ENCODE measurements around the gene CCDC32. TPM values are rescaled to one million over a fixed set of nuclear protein-coding genes. Genes with fewer than 3 reads are reported as not detected.
A peak's percentile ranks its signal among the peaks of the same experiment; 100 is the strongest.

CCDC32 gene
- total RNA-seq, 1 experiment from 2014 or later = 8.9 TPM

DNA sequence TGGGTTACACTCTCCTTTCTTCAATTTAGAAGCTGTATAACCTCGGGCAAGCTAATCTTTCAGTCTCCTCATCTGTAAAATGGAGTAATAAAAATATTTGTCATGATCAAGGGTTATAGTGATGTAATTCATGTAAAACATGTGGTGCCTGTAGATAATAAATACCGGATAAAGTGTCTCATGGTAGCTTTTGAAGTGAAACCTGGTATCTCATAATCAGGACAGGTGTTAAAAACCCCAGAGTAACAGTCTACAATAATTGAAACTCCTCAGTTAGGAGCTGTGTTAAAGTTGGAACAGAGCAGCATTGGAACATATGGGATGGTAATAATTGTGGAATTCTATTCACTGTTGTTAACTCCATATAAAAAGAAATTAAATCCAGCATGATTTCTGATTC, 28.3 kb upstream of the CCDC32 start:
- H3K79me2 ChIP-seq (ENCODE audit: insufficient read depth, low read length) = no peaks in the 10 kb centered on the region; the same call in 1 of the 2 replicates
- peaks cover 3% of the 10 kb centered on the region for H3K23me2 ChIP-seq (ENCODE audit: insufficient read length, low read depth, low read length, poor library complexity, severe bottlenecking)
- no peak overlapping the region for H2BK20ac ChIP-seq (ENCODE audit: low read depth, low read length, poor library complexity, severe bottlenecking)
- Mint-ChIP-seq H3K9me3 (peaks cover 3 to 4% of the 10 kb centered on the region in 2 experiments; a peak in 3 of 5 replicates), H3K4me1 (peaks cover 23 to 25% of the 10 kb centered on the region in 2 experiments), H3K27ac (no peak overlapping the region), H3K36me3 (ENCODE audit: insufficient read depth in 1 of 3, low read depth in 3 of 3) (no peaks in the 10 kb centered on the region), H3K27me3 (ENCODE audit: low read depth) (peaks cover 2% of the 10 kb centered on the region), H3K4me3 (0 out of 5 replicates have a peak overlapping the region, but pooled peaks of 1 of the 2 experiments have one; percentile 30)
- H3K79me1 ChIP-seq (ENCODE audit: insufficient read depth, low read depth, low read length, poor library complexity, severe bottlenecking) = no peaks in the 10 kb centered on the region
- no peak overlapping the region for H3K9ac ChIP-seq (ENCODE audit: extremely low read depth, insufficient read length, low read length)
- no peak overlapping the region for H3K27ac ChIP-seq (ENCODE audit: insufficient read length, low read depth, low read length)
- no peak overlapping the region for H3K23ac ChIP-seq (ENCODE audit: insufficient read length, low read depth, low read length)
- H2BK15ac ChIP-seq (ENCODE audit: low read depth, low read length) = no peak overlapping the region
- H2BK120ac ChIP-seq (ENCODE audit: low read depth, low read length, poor library complexity, severe bottlenecking) = no peak overlapping the region
- no peak overlapping the region for H2BK5ac ChIP-seq (ENCODE audit: insufficient read length, low read length)
- no peaks in the 10 kb centered on the region; the same call in 1 of the 2 replicates for H3K4me1 ChIP-seq (ENCODE audit: insufficient read depth, low read length)
- H3K9me3 ChIP-seq (ENCODE audit: control insufficient read depth, low read depth, low read length) = no peaks in the 10 kb centered on the region
- no peak overlapping the region for H2AK5ac ChIP-seq (ENCODE audit: insufficient read length, low read length)
- no CpG with 5 or more reads among the region's 2 CpGs for WGBS (ENCODE audit: extremely low coverage, insufficient read length, low lambda C conversion rate)
- H3K4me2 ChIP-seq (ENCODE audit: insufficient read depth, insufficient read length, low read length) = no peak overlapping the region
- no peak overlapping the region for H2AFZ ChIP-seq (ENCODE audit: low read length)
- H4K20me1 ChIP-seq (ENCODE audit: control insufficient read depth, insufficient read depth, insufficient read length) = no peaks in the 10 kb centered on the region
- no peak overlapping the region for H4K8ac ChIP-seq (replicated peaks; ENCODE audit: insufficient read length, low read depth, low read length)
- H3K18ac ChIP-seq (ENCODE audit: insufficient read length, low read depth, low read length) = no peak overlapping the region
- no peak overlapping the region for H3K14ac ChIP-seq (ENCODE audit: insufficient read depth, low read length)
- H3K27me3 ChIP-seq (ENCODE audit: insufficient read depth, low read length) = no peaks in the 10 kb centered on the region
- no peak overlapping the region for H3K4ac ChIP-seq (ENCODE audit: low read depth, low read length)
- TF ChIP-seq, protein P1, sequence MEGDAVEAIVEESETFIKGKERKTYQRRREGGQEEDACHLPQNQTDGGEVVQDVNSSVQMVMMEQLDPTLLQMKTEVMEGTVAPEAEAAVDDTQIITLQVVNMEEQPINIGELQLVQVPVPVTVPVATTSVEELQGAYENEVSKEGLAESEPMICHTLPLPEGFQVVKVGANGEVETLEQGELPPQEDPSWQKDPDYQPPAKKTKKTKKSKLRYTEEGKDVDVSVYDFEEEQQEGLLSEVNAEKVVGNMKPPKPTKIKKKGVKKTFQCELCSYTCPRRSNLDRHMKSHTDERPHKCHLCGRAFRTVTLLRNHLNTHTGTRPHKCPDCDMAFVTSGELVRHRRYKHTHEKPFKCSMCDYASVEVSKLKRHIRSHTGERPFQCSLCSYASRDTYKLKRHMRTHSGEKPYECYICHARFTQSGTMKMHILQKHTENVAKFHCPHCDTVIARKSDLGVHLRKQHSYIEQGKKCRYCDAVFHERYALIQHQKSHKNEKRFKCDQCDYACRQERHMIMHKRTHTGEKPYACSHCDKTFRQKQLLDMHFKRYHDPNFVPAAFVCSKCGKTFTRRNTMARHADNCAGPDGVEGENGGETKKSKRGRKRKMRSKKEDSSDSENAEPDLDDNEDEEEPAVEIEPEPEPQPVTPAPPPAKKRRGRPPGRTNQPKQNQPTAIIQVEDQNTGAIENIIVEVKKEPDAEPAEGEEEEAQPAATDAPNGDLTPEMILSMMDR (conservative IDR thresholded peaks at IDR 0.05) = no peak
- no peak overlapping the region for H2BK12ac ChIP-seq (ENCODE audit: insufficient read length, low read depth, low read length)
- H3T11ph ChIP-seq (ENCODE audit: low read length) = no peak overlapping the region
- H4K5ac ChIP-seq (ENCODE audit: insufficient read length, low read depth, low read length) = no peak overlapping the region
- H4K91ac ChIP-seq (ENCODE audit: insufficient read length, low read depth, low read length) = no peak overlapping the region
- H3K56ac ChIP-seq (ENCODE audit: insufficient read length, low read depth, low read length) = no peak overlapping the region
- no peak for DNase-seq

Measured in H9 (cell line).